ENCODE data around the gene DMXL2.

Gene DMXL2

GRCh38 chr15:51447855-51448621 is 174.5 kb downstream of the DMXL2 start:
- no peak for TF ChIP-seq POLR2AphosphoS5 (IDR thresholded peaks at IDR 0.05; ENCODE audit: low read depth, low read length)

- TF ChIP-seq TAF1 (IDR thresholded peaks at IDR 0.05; ENCODE audit: borderline replicate concordance, insufficient read depth, low read length) (no peak), REST (IDR thresholded peaks at IDR 0.05; ENCODE audit: insufficient read depth in 1 of 2, low read depth in 2 of 2, low read length in 2 of 2) (no peak), FOXP2 (optimal IDR thresholded peaks at IDR 0.05; ENCODE audit: borderline replicate concordance, extremely low read depth, extremely low read length, insufficient read depth) (no peak), SIN3A (IDR thresholded peaks at IDR 0.05; ENCODE audit: borderline replicate concordance, insufficient read depth, low read length) (no peak), POLR2AphosphoS5 (IDR thresholded peaks at IDR 0.05; ENCODE audit: low read depth, low read length) (no peak)
These were observed 177.8 kb downstream of the DMXL2 start for GRCh38 chr15:51444807-51445206.

GRCh38 chr15:51444112-51444511 is 178.5 kb downstream of the DMXL2 start:
- TF ChIP-seq FOXP2 (optimal IDR thresholded peaks at IDR 0.05; ENCODE audit: borderline replicate concordance, extremely low read depth, extremely low read length, insufficient read depth), result no peak
- TF ChIP-seq POLR2AphosphoS5 (IDR thresholded peaks at IDR 0.05; ENCODE audit: low read depth, low read length), result no peak
- no peak for TF ChIP-seq SIN3A (IDR thresholded peaks at IDR 0.05; ENCODE audit: borderline replicate concordance, insufficient read depth, low read length)
- TF ChIP-seq REST (IDR thresholded peaks at IDR 0.05; ENCODE audit: insufficient read depth in 1 of 2, low read depth in 2 of 2, low read length in 2 of 2), result no peak
- TF ChIP-seq TAF1 (IDR thresholded peaks at IDR 0.05; ENCODE audit: borderline replicate concordance, insufficient read depth, low read length), result no peak

GRCh38 chr15:51443282-51443914 is 179.2 kb downstream of the DMXL2 start:
- TF ChIP-seq FOXP2 (optimal IDR thresholded peaks at IDR 0.05; ENCODE audit: borderline replicate concordance, extremely low read depth, extremely low read length, insufficient read depth), result no peak
- TF ChIP-seq TAF1 (IDR thresholded peaks at IDR 0.05; ENCODE audit: borderline replicate concordance, insufficient read depth, low read length), result no peak
- no peak for TF ChIP-seq POLR2AphosphoS5 (IDR thresholded peaks at IDR 0.05; ENCODE audit: low read depth, low read length)
- TF ChIP-seq SIN3A (IDR thresholded peaks at IDR 0.05; ENCODE audit: borderline replicate concordance, insufficient read depth, low read length), result no peak
- no peak for TF ChIP-seq REST (IDR thresholded peaks at IDR 0.05; ENCODE audit: insufficient read depth in 1 of 2, low read depth in 2 of 2, low read length in 2 of 2)

- TF ChIP-seq REST (IDR thresholded peaks at IDR 0.05; ENCODE audit: insufficient read depth in 1 of 2, low read depth in 2 of 2, low read length in 2 of 2) (no peak), FOXP2 (optimal IDR thresholded peaks at IDR 0.05; ENCODE audit: borderline replicate concordance, extremely low read depth, extremely low read length, insufficient read depth) (no peak), TAF1 (IDR thresholded peaks at IDR 0.05; ENCODE audit: borderline replicate concordance, insufficient read depth, low read length) (no peak), SIN3A (IDR thresholded peaks at IDR 0.05; ENCODE audit: borderline replicate concordance, insufficient read depth, low read length) (no peak), POLR2AphosphoS5 (IDR thresholded peaks at IDR 0.05; ENCODE audit: low read depth, low read length) (no peak)
These were observed 184.0 kb downstream of the DMXL2 start for GRCh38 chr15:51438526-51438925.
